ENCODE data around the gene MOGAT1. TPM values are rescaled to one million over a fixed set of nuclear protein-coding genes. Genes with fewer than 3 reads are reported as not detected.

Gene MOGAT1
- polyA plus RNA-seq, 2 of the 4 experiments (the other 2 are of a cell fraction), result not detected

GRCh38 chr2:222733470-222733845 is 62.0 kb downstream of the MOGAT1 start:
- no peak for TF ChIP-seq RARB (CRISPR knock-in tag; IDR thresholded peaks at IDR 0.05)
- TF ChIP-seq FOSL2 (IDR thresholded peaks at IDR 0.05), result no peak
- TF ChIP-seq FOSL2 (CRISPR knock-in tag; IDR thresholded peaks at IDR 0.05), result no peak
- no peak for TF ChIP-seq RCOR1 (IDR thresholded peaks at IDR 0.05; ENCODE audit: low read depth, low read length)
- no peak for TF ChIP-seq GATA3 (IDR thresholded peaks at IDR 0.05; ENCODE audit: borderline replicate concordance)
- no peak for TF ChIP-seq NPAS2 (CRISPR knock-in tag; IDR thresholded peaks at IDR 0.05; ENCODE audit: borderline replicate concordance)
- no peak for TF ChIP-seq HDAC2 (IDR thresholded peaks at IDR 0.05)
- TF ChIP-seq ZC3H11A (IDR thresholded peaks at IDR 0.05), result no peak
- TF ChIP-seq ELK1 (IDR thresholded peaks at IDR 0.05; ENCODE audit: low read depth, low read length), result no peak
- no peak for TF ChIP-seq FOXS1 (CRISPR knock-in tag; IDR thresholded peaks at IDR 0.05)
- no peak for TF ChIP-seq ZFP36 (IDR thresholded peaks at IDR 0.05; ENCODE audit: borderline replicate concordance, partially characterized antibody)
- TF ChIP-seq EHMT2 (IDR thresholded peaks at IDR 0.05; ENCODE audit: low read depth), result no peak
- TF ChIP-seq MAFK (IDR thresholded peaks at IDR 0.05; ENCODE audit: partially characterized antibody), result no peak
- TF ChIP-seq PBX3 (IDR thresholded peaks at IDR 0.05), result no peak
- TF ChIP-seq ZNF302 (CRISPR knock-in tag; IDR thresholded peaks at IDR 0.05), result no peak
- no peak for TF ChIP-seq CBX2 (IDR thresholded peaks at IDR 0.05; ENCODE audit: borderline replicate concordance, low read depth)
- H3K4me2 ChIP-seq, result no peak overlapping the region
- H3K4me1 ChIP-seq, result peaks cover 7% of the 10 kb centered on the region; the same call in 1 of the 3 replicates
- ChIA-PET POLR2A (no interaction called here), CTCF (interaction anchor here (0.6 kb wide), 1 partner anchor 25 kb away, joined by 3 read pairs; no protein-coding TSS in a partner anchor)
- no peak overlapping the region for H3K27ac ChIP-seq
- H3K9me3 ChIP-seq, result no peaks in the 10 kb centered on the region
- no peak overlapping the region for H3K4me3 ChIP-seq
- FAIRE-seq, result no peak
- ATAC-seq, result no peak
- no peak for DNase-seq (ENCODE audit: low read depth in 1 of 2, low spot score in 1 of 2)
- 95% methylated on average over 3 of the region's 3 CpGs for WGBS (ENCODE audit: missing lambda C conversion rate)

- ATAC-seq (peak in 1 of 2 experiments; percentile 37; a peak in 2 of 6 replicates), FAIRE-seq (no peak), DNase-seq (ENCODE audit: low read depth in 1 of 2, low spot score in 1 of 2) (no peak)
- Histone ChIP-seq H3K4me2 (no peak overlapping the region), H3K27ac (no peak overlapping the region; a peak in 1 of 6 replicates), H3K4me1 (peaks cover 13% of the 10 kb centered on the region; the same call in 1 of the 3 replicates), H3K4me3 (no peak overlapping the region), H3K9me3 (no peaks in the 10 kb centered on the region)
- ChIA-PET POLR2A (no interaction called here), CTCF (interaction anchor here (0.6 kb wide), 1 partner anchor 25 kb away, joined by 3 read pairs; no protein-coding TSS in a partner anchor)
- 77% methylated on average over 10 of the region's 10 CpGs for WGBS (ENCODE audit: missing lambda C conversion rate)
- TF ChIP-seq SREBF2 (IDR thresholded peaks at IDR 0.05) (no peak), FOXS1 (CRISPR knock-in tag; IDR thresholded peaks at IDR 0.05) (no peak), ZSCAN20 (CRISPR knock-in tag; IDR thresholded peaks at IDR 0.05) (no peak), FOSB (CRISPR knock-in tag; IDR thresholded peaks at IDR 0.05) (no peak), GATA3 (IDR thresholded peaks at IDR 0.05; ENCODE audit: borderline replicate concordance) (no peak), HMGXB4 (CRISPR knock-in tag; IDR thresholded peaks at IDR 0.05; ENCODE audit: borderline replicate concordance) (no peak), RCOR1 (IDR thresholded peaks at IDR 0.05; ENCODE audit: low read depth, low read length) (no peak), ATOH8 (CRISPR knock-in tag; IDR thresholded peaks at IDR 0.05; ENCODE audit: low read depth) (no peak)
- TF ChIP-seq, protein P1, sequence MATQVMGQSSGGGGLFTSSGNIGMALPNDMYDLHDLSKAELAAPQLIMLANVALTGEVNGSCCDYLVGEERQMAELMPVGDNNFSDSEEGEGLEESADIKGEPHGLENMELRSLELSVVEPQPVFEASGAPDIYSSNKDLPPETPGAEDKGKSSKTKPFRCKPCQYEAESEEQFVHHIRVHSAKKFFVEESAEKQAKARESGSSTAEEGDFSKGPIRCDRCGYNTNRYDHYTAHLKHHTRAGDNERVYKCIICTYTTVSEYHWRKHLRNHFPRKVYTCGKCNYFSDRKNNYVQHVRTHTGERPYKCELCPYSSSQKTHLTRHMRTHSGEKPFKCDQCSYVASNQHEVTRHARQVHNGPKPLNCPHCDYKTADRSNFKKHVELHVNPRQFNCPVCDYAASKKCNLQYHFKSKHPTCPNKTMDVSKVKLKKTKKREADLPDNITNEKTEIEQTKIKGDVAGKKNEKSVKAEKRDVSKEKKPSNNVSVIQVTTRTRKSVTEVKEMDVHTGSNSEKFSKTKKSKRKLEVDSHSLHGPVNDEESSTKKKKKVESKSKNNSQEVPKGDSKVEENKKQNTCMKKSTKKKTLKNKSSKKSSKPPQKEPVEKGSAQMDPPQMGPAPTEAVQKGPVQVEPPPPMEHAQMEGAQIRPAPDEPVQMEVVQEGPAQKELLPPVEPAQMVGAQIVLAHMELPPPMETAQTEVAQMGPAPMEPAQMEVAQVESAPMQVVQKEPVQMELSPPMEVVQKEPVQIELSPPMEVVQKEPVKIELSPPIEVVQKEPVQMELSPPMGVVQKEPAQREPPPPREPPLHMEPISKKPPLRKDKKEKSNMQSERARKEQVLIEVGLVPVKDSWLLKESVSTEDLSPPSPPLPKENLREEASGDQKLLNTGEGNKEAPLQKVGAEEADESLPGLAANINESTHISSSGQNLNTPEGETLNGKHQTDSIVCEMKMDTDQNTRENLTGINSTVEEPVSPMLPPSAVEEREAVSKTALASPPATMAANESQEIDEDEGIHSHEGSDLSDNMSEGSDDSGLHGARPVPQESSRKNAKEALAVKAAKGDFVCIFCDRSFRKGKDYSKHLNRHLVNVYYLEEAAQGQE (IDR thresholded peaks at IDR 0.05), result no peak
Measured at GRCh38 chr2:222733846-222734702, 62.6 kb downstream of the MOGAT1 start.
